RWPE1 (cell line): ENCODE measurements around the gene SLC4A8.

Experiments used
- CTCF ChIA-PET: fragments of 350-600 bp; sonication (Branson Sonifier 250); formaldehyde crosslinking; extraction: SDS; loops from one replicate; lab custom pipeline; 2021; lab: Yijun Ruan, JAX
- POLR2A ChIA-PET: fragments of 400-600 bp; formaldehyde crosslinking; extraction: SDS; loops from one replicate; lab custom pipeline; 2020; ENCODE audit warnings: antibody characterized with exemption; ENCODE audit not compliant: low non-redundant PET; lab: Yijun Ruan, JAX
- DNase-seq: peaks from one replicate; pipeline ENCODE4 v3.0.0; 2012; ENCODE audit warnings: low spot score
- H3K27ac ChIP-seq: fragments of 450-650 bp; 2 replicates; pipeline ENCODE4 v1.5.1; 2017
- CTCF ChIP-seq: fragments of 450-650 bp; conservative IDR thresholded peaks from 2 replicates; pipeline ENCODE4 v1.5.1; 2017; ENCODE audit warnings: low read depth, mild to moderate bottlenecking

Gene SLC4A8

GRCh38 chr12:51430196-51430895 is 5.7 kb downstream of the SLC4A8 start:
- ChIA-PET CTCF (interaction anchor here (1.1 kb wide), 1 partner anchor 102 kb away, joined by 3 read pairs; no protein-coding TSS in a partner anchor), POLR2A (no interaction called here)
- H3K27ac ChIP-seq, result no peak overlapping the region
- no peak for TF ChIP-seq CTCF
- no peak for DNase-seq

GRCh38 chr12:51432921-51433320 is 8.3 kb downstream of the SLC4A8 start:
- DNase-seq, result no peak
- no peak overlapping the region for H3K27ac ChIP-seq
- no peak for TF ChIP-seq CTCF
- ChIA-PET POLR2A (no interaction called here), CTCF (no interaction called here)

- no peak for DNase-seq
- TF ChIP-seq CTCF, result no peak
- ChIA-PET CTCF (no interaction called here), POLR2A (no interaction called here)
- no peak overlapping the region for H3K27ac ChIP-seq
Observed at GRCh38 chr12:51434305-51434704, 9.7 kb downstream of the SLC4A8 start.

- ChIA-PET CTCF (interaction anchor here (0.5 to 1.1 kb wide), 6 partner anchors 16 to 347 kb away, joined by 3 to 5 read pairs (median 3); no protein-coding TSS in a partner anchor), POLR2A (no interaction called here)
- no peak for DNase-seq
- no peak for TF ChIP-seq CTCF
- H3K27ac ChIP-seq, result no peak overlapping the region
Observed at GRCh38 chr12:51437431-51437830, 12.8 kb downstream of the SLC4A8 start.

- no peak overlapping the region for H3K27ac ChIP-seq
- ChIA-PET CTCF (interaction anchor here (0.5 to 1.3 kb wide), 4 partner anchors 13 to 113 kb away, joined by 3 to 8 read pairs (median 4); no protein-coding TSS in a partner anchor), POLR2A (no interaction called here)
- no peak for TF ChIP-seq CTCF
- no peak for DNase-seq
Observed at GRCh38 chr12:51439330-51439729, 14.7 kb downstream of the SLC4A8 start.

GRCh38 chr12:51441583-51441982 is 17.0 kb downstream of the SLC4A8 start:
- POLR2A ChIA-PET, result no interaction called here
- no peak for TF ChIP-seq CTCF
- DNase-seq, result no peak
- no peak overlapping the region for H3K27ac ChIP-seq
- CTCF ChIA-PET, result no interaction called here
